GM21390 (cell line): ENCODE data around the gene DBP.
"Not testable (repeated sequence)": the region's sequence is repeated elsewhere in the genome, so short reads cannot be mapped to it uniquely, and the experiment has no call there.

Experiments used
- ATAC-seq: cut with Tn5 transposase; IDR thresholded peaks from one replicate; pipeline ENCODE4 v1.9.1; 2021; ENCODE audit not compliant: unreplicated experiment

DBP gene, protein sequence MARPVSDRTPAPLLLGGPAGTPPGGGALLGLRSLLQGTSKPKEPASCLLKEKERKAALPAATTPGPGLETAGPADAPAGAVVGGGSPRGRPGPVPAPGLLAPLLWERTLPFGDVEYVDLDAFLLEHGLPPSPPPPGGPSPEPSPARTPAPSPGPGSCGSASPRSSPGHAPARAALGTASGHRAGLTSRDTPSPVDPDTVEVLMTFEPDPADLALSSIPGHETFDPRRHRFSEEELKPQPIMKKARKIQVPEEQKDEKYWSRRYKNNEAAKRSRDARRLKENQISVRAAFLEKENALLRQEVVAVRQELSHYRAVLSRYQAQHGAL

DNA sequence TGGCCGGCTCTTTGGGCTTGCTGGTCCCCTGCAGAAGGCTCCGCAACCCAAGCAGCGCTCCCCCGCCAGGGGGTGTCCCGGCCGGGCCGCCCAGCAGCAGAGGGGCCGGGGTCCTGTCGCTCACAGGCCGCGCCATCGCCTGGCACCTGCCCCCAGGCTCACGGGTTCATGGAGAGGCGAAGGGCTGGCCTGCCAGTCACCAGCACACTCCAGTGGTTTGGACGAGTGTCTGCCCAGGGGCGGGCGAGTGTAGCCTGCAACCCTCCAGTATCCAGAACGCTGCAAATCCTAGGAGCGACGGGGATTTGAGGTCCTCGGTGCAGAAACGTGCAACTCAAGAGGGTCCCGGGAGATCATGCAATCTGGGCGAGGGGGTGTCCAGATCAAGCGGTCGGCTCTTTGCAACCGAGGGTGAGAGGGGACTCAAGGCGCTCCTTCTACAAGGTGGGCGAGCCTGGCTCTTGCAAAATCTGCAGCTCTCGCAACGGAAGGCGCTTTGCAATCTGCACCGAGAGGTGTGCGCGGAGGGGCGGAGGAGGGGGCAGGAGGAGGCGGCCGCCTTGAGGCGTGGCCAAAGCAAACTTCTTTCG is at the start of gene DBP:
TSS of gene DBP (minus strand) at position 521 of the 590 bp plus-strand sequence. CDS start at position 136, 385 bp downstream.
- ATAC-seq = peak; percentile 1

DNA sequence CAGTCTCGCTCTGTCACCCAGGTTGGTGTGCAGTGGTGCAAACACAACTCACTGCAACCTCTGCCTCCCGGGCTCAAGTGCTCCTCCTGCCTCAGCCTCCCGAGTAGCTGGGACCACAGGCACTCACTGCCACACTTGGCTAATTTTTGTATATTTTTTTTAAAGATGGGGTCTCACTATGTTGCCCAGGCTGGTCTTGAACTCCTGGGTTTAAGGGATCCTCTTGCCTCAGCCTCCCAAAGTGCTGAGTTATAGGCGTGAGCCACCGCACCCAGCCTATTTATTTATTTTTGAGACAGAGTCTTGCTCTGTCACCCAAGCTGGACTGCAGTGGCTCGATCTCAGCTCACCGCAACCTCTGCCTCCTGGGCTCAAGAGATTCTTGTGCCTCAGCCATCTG is 49.5 kb upstream of the DBP start:
- not testable (repeated sequence) for ATAC-seq

DNA sequence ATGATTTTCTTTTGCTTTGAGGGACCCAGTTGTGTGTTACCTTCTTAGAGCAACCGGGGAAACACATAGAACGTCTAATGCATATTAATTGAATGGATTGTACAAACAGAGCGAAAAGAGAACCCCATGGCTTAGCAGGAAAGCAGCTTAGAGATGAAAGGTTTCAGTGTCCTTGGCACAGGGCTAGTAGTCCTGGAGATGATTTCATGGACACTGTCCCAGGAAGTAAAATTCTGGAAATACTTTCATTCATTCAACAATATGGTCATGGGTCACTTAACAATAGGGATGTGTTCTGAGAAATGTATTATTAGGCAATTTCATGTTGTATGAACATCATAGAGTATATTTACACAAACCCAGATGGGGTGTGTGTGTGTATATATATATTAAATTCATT is 48.9 kb upstream of the DBP start:
- ATAC-seq = no peak

DNA sequence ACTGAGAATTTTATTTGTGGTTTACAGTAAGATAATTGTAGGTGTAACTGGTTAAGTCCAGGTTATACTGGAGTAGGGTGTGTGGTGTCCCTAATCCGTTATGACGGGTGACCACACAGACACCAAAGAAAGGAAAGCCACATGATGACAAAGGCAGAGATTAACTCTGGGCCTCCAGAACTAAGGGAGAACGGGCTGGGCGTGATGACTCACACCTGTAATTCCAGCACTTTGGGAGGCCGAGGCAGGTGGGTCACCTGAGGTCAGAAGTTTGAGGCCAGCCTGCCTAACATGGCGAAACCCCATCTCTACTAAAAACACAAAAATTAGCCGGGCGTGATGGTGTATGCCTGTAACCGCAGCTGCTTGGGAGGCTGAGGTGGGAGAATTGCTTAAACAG is 48.4 kb upstream of the DBP start:
- ATAC-seq = no peak

DNA sequence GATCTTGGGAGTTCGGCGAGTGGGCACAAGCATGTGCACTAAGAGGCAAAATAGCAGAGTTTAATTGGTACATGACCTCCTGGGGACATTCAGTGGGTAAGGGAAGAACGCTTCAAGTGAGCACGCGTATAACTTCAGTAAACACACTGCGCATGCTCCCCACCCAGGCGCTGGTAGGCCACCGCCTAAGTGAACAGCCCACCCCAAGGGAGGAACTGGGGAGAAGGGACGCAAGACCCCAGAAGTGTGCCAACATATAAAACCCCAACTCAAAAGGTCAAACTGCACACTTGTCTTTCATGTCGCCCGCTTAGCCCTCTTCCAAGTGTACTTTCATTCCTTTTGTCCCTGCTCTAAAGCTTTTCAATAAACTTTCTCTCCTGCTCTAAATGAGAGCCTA is 46.2 kb upstream of the DBP start:
- ATAC-seq = no peak

DNA sequence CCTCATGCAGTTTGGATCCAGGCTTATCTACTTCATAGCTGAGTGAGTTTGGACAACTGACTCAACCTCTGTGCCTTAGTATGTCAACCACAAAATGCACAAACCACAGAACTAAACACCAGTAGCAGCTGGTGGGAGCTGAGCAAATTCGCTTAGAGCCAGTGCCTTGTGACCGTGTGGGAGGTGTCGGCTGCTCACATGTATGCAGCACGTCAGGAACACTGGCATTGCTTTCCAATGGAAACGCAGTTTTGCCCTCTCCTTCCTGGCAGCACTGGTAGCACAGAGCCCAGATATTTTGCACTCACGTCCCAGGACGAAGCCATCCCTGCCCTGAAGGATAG is 43.9 kb upstream of the DBP start:
- no peak for ATAC-seq

DNA sequence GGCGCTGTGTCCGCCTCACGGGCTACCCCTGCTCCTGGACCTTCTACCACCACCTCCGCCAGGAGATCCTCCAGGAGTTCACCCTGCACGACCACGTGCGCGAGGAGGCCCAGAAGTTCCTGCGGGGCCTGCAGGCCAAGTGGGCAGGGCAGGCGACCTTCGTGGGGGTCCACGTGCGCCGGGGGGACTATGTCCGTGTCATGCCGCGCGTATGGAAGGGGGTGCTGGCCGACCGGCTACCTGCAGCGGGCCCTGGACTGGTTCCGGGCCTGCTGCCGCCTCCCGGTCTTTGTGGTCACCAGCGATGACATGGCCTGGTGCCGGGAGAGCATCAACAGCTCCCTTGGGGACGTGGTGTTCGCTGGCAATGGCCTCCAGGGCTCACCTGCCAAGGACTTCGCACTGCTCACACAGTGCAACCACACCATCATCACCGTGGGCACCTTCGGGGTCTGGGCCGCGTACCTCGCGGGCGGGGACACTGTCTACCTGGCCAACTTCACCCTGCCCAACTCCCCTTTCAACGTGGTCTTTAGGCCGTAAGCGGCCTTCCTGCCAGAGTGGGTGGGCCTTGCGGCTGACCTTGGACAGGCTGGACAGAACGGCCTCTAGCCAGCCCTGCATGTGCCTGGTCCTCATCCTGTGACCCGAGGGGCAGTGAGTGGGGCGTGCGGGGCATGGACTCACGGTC is 43.4 kb upstream of the DBP start:
- ATAC-seq = no peak

DNA sequence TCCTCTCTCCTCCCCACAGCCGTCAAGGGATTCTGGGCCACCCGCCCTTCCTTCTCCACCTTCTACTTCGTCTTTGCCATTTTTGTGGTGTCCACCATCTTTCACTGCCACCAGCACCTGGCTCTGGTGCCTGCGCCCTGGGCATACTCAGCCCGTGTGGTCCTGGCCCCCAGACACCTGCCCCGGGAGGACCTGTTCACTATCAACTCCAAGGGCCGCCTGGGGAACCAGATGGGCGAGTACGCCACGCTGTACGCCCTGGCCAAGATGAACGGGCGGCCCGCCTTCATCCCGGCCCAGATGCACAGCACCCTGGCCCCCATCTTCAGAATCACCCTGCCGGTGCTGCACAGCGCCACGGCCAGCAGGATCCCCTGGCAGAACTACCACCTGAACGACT is 42.8 kb upstream of the DBP start:
- not testable (repeated sequence) for ATAC-seq

DNA sequence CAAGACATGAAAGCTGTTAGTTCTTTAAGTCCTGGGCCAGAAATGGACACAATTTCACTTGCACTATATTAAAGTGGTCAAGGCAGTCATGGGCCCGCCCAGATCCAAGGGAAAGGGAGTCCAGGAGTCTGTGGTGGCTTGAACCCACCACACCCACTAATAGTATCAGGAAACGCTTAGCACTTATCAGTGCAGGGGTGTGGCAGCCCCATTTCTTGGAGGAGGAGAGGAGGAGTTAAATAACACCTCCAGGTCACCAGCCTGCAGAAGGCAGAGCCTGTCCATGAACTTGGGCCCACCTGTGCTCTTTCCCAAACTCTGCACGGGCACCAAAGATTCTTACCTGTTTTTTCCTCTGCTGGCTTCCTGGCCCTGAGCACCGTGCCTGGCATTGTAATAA is 41.0 kb upstream of the DBP start:
- no peak for ATAC-seq

DNA sequence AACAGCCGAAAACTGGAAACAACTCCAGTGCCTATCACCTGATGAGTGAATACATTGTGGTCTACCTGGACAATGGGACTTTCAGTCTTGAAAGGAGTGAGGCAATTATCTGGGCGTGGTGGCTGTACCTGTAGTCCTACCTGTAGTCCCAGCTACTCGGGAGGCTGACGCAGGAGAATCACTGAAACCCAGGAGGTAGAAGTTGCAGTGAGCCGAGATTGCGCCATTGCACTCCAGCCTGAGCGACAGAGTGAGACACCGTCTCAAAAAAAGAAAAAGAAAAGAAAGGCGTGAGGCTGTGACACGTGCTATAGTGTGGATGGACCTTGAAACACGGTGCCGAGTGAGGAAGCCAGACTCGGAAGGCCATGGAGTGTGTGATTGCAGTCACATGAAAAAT is 39.7 kb upstream of the DBP start:
- ATAC-seq = no peak

DNA sequence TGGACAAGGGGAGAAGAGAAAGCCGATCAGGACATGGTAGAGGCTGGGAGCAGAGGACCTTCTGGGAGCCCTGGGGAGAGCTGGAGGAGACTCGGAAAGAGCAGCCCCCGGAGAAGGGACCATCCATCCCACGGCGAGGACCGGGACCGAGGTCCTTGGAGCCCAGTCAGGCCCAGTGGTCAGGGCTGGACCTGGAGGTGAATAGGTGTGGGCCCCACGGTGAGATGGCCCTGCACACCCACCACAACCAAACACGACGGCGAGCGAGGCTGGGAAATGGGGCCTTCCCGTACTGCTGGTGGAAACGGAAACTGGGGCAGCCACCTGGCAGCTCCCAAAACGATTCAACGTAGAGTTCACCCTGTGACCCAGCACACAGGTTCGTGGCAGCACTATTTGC is 39.3 kb upstream of the DBP start:
- ATAC-seq = no peak

DNA sequence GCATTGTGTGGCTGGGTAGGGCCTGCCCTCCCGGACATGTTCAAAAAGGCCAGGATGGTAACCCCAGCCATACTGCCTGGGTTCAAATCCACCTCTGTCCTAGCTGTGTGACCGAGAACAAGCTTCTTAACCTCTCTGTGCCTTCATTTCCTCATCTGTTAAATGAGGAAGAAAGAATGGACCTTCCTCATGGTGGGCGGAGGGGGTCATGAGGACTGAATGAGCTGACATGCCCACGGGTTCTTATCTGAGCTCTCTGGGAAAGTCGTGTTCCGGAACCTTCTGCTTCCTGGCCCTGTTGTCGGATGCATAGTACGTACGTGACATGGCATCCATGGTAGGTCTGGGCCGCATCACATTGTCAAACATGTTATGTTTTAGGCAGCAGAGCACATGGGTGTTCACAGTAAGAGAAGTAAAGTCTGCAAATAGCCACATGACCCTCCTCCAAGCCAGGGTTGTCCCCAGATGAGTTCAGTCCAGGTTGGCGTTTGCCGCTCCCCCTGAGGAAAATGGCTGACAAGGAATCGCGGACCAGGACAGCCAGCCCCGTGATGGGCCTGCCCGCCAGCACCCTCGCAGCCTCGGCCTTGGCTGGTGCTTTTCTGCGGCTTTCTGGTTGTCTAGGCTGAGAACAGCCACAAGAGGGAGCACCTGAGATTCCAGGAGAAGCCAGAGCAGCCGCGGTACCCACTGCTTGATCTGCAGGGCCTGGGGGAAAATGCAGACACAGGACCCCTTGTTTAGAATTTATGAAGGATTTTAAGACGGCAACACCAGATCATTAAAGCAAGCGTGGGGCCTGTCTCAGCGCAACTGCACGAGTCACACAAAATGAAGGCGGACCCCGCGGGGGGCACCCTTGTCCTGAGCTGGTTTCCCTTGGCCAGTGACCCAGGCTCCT is 38.0 kb upstream of the DBP start:
- no peak for ATAC-seq

DNA sequence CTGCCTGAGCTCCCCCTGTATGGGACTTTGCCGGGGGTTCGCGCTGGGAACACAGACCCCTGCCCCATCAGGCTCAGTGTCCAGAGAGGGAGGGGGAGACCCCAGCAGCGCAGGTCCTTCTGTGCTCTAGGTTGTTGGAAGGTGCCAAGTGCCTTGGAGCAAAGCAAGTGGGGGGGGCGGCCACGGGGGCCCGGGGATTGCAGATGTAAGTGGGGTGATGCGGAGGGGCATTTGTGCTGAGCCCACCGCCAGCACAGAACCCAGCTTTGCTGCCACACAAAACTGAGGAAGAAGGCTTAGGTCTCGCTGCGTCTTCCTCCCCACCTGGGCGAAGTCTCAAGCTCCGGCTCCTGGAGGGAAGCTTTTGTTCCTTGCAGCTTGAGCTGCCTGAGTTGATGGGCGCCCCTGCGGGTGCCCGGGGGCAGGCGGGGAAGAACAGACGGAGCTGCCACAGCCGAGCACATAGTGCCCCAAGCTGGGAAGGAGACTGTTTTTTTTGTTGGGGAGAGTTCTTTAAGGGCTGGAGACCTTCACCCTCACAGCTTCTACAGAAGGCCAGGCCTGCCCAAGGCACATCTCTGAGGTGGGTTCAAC is 37.1 kb upstream of the DBP start:
- ATAC-seq = no peak

DNA sequence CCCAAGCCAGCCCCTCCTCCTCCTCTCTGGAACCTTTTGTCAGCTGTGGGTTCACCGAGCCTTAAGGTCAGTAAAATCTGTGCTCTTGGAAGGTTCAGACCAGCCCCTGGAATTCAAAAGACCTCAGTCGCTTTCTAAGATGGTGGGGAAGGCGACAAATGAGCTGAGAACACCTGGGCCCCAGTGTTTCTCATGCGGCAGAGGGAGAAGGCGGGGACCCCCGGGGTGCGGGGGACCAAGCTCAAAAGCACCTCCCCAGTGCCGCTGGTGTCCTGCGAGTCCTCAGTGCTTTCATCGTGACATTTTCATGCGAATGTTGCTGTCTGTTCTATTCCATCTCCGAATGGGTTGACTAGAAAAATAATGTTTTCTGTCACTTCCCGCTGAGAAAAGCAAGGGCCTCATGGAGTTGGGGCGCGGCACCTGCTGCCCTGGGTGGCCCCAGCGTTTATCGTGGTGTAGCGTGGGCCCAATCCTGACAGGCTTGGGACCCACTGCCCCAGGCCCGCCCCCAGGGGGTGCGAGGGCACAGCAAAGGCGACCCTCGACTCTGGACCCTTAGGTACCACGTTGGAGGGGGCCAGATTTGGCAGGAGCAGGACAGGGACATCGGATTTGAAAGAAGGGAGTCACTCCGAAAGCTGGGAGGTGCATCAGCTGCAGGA is 36.4 kb upstream of the DBP start:
- no peak for ATAC-seq

DNA sequence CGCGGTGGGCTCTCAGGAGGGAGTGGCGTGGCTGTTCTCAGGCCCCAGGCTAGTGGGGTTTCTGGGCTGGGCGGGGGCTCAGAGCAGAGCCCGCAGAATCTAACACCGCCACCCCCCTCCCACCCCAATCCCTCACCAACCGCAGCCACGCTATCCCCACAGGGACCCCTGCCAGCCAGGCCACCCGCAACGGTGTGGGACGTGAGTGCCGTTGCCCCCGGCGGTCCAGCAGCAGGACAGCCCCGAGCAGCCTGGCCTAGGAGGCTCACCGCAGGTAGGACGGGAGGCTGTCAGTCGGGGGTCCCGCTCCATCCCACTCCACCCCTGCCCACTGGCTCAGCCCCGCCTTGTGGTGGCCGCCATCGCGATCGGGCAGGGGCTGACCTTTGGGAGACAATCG is 35.8 kb upstream of the DBP start, which contains the start of gene NTN5:
TSS of gene NTN5 (minus strand) at position 24 of the 400 bp plus-strand sequence. CDS start 2,031 bp downstream, outside the sequence.
- no peak for ATAC-seq

DNA sequence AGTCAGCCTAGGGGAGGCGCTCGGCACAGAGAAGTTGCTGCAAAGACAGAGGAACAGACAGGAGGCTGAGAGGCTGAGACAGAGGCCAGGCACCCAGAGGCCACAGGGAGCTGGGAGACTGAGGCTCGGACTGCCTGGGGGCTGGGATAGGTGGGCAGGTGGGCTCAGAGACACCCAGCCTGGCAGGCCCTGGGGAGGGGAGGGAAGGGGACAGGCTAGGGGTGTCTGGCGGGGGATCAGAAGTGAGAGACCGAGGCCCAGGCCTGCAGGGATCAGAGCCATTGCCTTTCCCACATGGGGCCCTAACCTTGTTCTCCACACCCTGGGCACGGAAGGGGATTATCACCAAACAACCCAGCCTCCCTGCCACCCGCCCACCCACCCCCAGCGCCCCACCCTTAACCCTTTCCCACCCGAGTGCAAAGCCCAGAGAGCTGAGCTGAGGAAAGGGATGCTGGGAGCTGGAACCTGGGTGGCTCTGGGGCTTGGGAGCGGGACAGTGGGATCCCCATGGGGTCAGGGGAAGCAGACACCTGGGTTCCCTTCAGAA is 34.3 kb upstream of the DBP start:
- ATAC-seq = no peak

DNA sequence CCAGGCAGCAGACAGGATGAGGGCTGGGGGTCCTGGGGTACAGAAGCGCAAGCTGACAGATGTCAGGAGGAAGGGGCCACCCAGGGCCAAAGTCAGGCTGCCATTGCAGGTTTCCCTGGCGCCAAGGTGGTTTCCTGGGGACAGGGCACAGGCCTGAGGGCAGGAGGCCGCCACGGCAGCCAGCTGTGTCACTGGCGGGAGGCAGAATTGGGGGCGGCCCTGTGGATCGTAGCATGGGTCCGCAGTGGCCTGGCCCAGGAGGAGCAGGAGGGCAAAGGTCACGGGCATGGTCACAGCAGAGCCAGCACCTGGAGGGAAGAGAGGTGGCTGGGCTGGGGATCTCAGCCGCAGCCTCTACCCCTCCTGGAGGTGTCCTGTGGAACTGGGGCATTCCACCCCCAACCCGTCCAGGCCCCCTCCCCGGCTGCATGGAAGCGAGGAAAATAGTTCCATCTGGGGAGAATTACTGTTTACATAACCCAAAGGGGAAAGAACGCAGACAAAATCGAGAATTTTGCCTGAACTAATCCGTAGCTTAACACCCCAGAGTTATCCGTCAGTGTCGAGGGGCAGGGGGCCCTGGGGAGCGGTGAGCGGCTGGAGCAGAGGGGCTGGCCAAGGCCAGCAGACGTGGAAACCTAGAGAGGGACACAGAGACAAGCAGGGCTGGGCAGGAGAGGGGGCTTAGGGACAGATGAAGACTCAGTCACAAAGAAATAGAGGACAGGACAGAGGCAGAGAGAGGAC is 33.7 kb upstream of the DBP start:
- no peak for ATAC-seq

DNA sequence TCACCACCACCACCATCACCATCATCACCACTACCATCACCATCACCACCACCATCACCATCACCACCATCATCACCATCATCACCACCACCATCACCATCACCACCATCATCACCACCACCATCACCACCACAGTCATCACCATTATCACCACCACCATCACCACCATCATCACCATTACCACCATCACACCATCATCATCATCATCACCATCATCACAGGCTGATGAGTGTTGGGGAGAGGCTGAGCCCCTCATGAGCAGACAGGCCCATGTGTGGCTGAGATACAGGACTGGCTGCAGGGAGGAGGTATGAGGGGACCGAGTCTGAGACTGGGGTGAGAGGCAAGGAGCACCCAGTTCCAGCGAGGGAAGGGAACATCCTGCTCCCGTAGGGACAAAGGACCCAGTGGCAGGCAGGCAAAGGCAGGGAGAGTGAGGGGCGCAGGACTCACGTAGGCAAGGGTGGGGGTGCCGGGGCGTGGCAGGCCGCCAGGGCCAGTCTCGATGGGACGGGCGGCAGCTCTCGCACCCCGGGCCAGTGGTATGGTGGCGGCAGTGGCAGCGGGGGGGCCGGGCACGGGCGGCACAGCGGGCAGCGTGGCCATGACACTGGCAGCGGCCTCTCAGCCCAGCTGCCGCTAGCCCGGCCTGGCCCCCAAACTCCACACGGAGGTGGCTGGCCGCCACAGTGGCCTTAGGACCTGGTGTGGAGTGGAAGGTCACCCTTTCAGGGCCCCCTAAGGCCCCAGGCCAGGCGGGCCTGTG is 32.9 kb upstream of the DBP start:
- no peak for ATAC-seq

DNA sequence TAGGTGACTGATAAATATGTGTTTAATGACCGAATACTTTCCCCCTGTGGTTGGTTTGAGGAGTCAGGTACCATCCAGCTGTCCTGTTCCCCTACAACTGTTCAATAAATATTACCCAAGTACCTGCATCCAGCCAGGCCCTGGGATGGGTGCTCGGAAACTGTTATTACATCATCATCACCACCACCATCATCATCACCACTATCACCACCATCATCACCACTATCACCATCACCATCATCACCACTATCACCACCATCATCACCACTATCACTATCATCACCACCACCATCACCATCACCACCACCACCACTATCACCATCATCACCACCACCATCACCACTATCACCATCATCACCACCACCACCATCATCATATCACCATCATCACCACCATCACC is 31.6 kb upstream of the DBP start:
- no peak for ATAC-seq
